GM19397 (cell line): ENCODE data around the gene ANO3.
"Not testable (repeated sequence)": the region's sequence is repeated elsewhere in the genome, so short reads cannot be mapped to it uniquely, and the experiment has no call there.

Source experiments
- ATAC-seq: cut with Tn5 transposase; IDR thresholded peaks from one replicate; pipeline ENCODE4 v1.9.1; 2021; ENCODE audit warnings: mild to moderate bottlenecking, moderate library complexity; ENCODE audit not compliant: unreplicated experiment

Gene ANO3

GRCh38 chr11:26571861-26572654 is 240.1 kb downstream of the ANO3 start, which contains the start of gene MUC15:
TSS of gene MUC15 (minus strand) at chr11:26572263. CDS start at chr11:26567094, 5,169 bp downstream.
- ATAC-seq = no peak

GRCh38 chr11:26572770-26573402 is 241.0 kb downstream of the ANO3 start:
- no peak for ATAC-seq

- ATAC-seq = no peak
Measured at GRCh38 chr11:26573896-26574295, 242.0 kb downstream of the ANO3 start.

- ATAC-seq = no peak
Measured at GRCh38 chr11:26575946-26576345, 244.0 kb downstream of the ANO3 start.

- ATAC-seq = no peak
Measured at GRCh38 chr11:26578998-26579661, 247.2 kb downstream of the ANO3 start.

- ATAC-seq = no peak
Measured at GRCh38 chr11:26579683-26580082, 247.8 kb downstream of the ANO3 start.

GRCh38 chr11:26580929-26581328 is 249.0 kb downstream of the ANO3 start:
- no peak for ATAC-seq

GRCh38 chr11:26583550-26583949 is 251.6 kb downstream of the ANO3 start:
- ATAC-seq = no peak

GRCh38 chr11:26584818-26585217 is 252.9 kb downstream of the ANO3 start:
- ATAC-seq = no peak

GRCh38 chr11:26587073-26587472 is 255.1 kb downstream of the ANO3 start:
- ATAC-seq = no peak

- no peak for ATAC-seq
Measured at GRCh38 chr11:26593691-26594090, 261.8 kb downstream of the ANO3 start.

GRCh38 chr11:26595207-26595865 is 263.4 kb downstream of the ANO3 start:
- ATAC-seq = not testable (repeated sequence)

GRCh38 chr11:26597049-26597689 is 265.2 kb downstream of the ANO3 start:
- not testable (repeated sequence) for ATAC-seq

GRCh38 chr11:26597899-26598298 is 266.0 kb downstream of the ANO3 start:
- no peak for ATAC-seq

- no peak for ATAC-seq
Measured at GRCh38 chr11:26599425-26599824, 267.5 kb downstream of the ANO3 start.

GRCh38 chr11:26599876-26600434 is 268.0 kb downstream of the ANO3 start:
- no peak for ATAC-seq

- no peak for ATAC-seq
Measured at GRCh38 chr11:26607725-26608506, 276.0 kb downstream of the ANO3 start.

- ATAC-seq = no peak
Measured at GRCh38 chr11:26608507-26609146, 276.7 kb downstream of the ANO3 start.

- ATAC-seq = no peak
Measured at GRCh38 chr11:26613759-26614158, 281.8 kb downstream of the ANO3 start.
